HG02938 (cell line): ENCODE results near the gene SETD5.

Experiments
- ATAC-seq: cut with Tn5 transposase; IDR thresholded peaks from one replicate; pipeline ENCODE4 v1.9.1; 2021; ENCODE audit warnings: mild to moderate bottlenecking, moderate library complexity; ENCODE audit not compliant: unreplicated experiment

Gene SETD5, protein sequence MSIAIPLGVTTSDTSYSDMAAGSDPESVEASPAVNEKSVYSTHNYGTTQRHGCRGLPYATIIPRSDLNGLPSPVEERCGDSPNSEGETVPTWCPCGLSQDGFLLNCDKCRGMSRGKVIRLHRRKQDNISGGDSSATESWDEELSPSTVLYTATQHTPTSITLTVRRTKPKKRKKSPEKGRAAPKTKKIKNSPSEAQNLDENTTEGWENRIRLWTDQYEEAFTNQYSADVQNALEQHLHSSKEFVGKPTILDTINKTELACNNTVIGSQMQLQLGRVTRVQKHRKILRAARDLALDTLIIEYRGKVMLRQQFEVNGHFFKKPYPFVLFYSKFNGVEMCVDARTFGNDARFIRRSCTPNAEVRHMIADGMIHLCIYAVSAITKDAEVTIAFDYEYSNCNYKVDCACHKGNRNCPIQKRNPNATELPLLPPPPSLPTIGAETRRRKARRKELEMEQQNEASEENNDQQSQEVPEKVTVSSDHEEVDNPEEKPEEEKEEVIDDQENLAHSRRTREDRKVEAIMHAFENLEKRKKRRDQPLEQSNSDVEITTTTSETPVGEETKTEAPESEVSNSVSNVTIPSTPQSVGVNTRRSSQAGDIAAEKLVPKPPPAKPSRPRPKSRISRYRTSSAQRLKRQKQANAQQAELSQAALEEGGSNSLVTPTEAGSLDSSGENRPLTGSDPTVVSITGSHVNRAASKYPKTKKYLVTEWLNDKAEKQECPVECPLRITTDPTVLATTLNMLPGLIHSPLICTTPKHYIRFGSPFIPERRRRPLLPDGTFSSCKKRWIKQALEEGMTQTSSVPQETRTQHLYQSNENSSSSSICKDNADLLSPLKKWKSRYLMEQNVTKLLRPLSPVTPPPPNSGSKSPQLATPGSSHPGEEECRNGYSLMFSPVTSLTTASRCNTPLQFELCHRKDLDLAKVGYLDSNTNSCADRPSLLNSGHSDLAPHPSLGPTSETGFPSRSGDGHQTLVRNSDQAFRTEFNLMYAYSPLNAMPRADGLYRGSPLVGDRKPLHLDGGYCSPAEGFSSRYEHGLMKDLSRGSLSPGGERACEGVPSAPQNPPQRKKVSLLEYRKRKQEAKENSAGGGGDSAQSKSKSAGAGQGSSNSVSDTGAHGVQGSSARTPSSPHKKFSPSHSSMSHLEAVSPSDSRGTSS (N-terminal part only)

DNA sequence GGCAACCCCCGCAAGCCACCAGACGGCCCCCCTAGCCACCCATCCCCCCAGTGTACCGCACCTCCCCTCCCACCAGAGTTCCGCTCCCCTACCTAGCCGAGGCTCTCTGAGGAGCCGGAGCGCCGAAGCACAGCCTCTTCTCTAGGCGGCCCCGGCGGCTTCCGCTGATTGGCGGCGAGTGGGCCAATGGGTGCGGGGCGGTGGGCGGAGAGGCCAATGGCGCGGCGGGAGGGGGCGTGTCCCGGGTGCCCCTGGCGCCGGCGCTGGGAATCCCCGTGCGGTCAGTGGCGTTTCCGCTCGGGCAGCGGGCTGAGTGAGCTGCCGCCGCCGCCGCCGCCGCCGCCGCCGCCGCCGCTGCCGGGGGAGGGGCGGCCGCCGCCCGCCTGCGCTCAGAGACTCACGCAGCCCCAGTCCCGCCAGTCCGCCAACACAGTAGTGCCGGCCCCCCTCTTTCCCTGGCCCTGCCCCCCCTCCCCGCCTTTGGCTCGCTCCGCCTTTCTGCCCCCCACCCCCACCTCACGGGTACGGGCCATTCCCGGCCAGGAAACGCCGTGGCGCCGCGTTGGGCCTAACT lies at the start of gene SETD5:
SETD5 (plus strand) TSS at position 284 of the 574 bp plus-strand sequence. CDS start 31,324 bp downstream, outside the sequence.
- ATAC-seq: peak; percentile 42

DNA sequence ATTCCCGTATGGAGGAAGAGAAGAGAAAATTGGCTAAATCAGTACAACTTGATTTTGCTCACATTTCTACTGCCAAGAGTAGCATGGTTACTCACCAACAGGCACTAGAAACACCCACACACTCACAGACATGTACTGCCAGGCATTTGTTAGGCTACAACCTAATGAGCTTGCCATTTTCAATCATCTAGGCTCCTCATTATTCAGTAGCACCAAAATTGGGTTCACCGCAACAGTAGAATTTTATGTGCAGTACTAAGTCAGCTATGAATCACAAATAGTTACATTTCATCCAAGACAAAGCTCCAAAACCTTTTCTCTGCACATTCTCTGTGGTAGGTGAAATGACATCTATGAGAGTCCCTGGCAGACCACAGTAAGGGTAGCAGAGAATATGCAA lies 49.5 kb upstream of the SETD5 start:
- ATAC-seq: no peak

- ATAC-seq: no peak
Observed at GRCh38 chr3:9349321-9350117, 47.9 kb upstream of the SETD5 start.

DNA sequence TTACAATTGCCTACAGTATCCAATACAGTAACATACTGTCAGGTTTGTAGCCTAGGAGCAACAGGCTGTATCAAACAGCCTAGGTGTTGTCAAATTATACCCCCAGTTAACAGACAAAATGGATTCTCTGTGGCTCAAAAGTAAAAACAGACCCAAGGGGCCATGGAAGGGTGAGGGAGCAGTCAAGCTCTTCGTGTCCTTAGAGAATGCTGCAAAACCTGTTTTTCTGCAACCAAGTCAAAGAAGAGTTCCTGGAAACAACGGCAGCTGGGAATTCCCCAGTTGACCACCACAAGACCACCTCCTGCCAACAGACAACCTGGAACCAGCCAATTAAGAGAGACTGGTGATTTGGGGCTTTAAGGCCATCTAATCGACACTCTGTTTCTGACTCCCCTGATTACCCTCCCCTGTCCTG lies 45.7 kb upstream of the SETD5 start:
- no peak for ATAC-seq

DNA sequence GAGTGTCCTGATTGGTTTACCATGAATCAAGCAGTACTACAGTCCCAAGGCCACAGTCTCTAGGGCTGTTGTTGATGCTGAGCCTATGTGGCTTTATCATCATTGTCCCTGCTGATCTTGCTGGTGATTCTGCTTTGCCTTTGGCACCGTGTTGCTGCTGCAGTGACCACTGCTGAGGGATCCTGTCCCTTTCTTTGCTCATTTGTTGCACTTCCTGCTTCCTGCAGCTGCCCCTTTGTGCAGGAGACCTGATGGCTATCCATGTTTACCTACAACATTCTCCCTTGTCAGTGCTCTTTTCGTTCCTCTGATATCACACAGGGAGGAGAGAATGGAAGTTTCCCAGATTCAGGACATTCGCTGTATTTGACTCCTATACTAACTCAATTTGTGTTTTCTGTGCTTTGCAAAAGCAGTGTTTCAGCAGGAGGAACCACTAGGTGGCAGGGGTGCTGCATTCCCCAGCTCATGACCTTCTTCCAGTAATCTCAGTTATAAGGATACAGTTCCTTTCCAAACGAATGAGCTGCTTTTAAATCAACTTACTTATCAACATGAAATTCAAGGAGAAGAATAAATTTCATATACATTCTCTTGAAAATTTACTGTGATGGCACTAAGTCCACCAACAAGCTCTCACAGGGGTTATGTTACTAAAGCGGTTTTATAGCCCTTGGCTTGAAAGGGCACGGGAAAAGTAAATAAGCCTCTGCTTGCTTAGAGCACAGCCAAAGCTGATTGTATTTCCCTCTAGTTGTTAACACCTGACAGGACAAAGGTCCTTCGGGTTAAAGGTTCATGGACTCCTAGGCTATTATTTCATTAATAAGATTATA lies 44.3 kb upstream of the SETD5 start:
- no peak for ATAC-seq

- no peak for ATAC-seq
Observed at GRCh38 chr3:9361691-9362388, 35.6 kb upstream of the SETD5 start.

GRCh38 chr3:9362731-9363530 lies 34.5 kb upstream of the SETD5 start, which contains the start of gene THUMPD3:
Gene THUMPD3 (plus strand): TSS chr3:9363054. CDS start chr3:9365069, 2,015 bp downstream.
- peak; percentile 89 for ATAC-seq

DNA sequence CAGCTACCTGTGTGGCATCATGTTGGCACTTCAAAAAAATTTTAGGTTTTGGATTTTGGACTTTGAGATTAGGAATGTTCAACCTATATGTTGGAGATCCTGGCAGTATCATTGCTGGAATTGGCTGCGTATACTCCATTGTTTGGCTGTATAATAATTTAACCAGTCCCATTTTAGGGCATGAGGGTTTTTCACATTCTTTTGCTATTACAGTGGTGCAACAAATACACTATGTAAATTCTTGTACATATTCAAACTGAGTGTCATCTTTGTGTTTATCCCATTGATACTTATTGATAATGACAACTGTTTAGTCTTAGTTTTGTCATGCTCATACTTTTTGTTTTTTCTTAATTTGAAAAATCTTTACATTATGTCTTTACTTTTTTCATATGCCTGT lies 27.9 kb upstream of the SETD5 start:
- no peak for ATAC-seq

GRCh38 chr3:9373465-9373864 lies 23.9 kb upstream of the SETD5 start:
- ATAC-seq: no peak

GRCh38 chr3:9377981-9378380 lies 19.4 kb upstream of the SETD5 start:
- ATAC-seq: no peak

DNA sequence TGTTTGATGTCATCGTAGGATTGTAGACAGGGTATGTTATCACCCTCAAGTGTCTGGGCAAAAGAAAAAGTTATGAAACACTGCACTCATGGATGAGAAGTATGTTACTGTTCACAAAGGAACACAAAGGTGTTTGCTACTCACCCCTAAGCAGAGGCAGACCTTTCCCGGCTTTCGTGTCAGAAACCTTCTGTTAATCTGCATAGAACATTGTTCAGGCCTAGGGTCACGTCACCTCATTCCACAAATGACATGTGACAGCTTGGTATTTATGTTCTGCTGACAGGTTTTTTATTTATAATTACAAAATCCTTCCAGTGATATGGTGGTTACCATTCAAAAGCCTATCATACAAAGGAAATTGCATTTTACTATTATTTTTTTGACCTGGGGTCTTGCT lies 18.1 kb upstream of the SETD5 start:
- no peak for ATAC-seq

GRCh38 chr3:9380014-9380413 lies 17.4 kb upstream of the SETD5 start:
- no peak for ATAC-seq

- no peak for ATAC-seq
Observed at GRCh38 chr3:9384141-9384828, 13.1 kb upstream of the SETD5 start.

GRCh38 chr3:9385187-9386077 lies 12.0 kb upstream of the SETD5 start:
- no peak for ATAC-seq

DNA sequence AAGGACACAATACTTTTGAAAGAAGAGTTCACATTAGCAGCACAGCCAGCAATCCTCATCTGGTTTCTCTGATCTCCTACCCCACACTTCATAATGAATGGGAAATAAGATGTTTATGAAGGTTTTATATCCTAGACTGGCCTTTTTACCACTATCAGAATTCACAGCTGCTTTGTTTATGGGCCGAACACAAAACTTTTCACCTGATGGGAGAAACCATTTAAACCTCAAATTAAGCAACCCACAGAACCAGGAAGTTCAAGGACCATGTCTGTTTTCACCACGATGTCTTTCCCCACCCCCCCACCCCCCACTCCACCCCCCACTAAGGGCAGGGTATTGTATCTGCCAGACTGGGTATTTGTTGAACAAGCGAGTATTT lies 11.3 kb upstream of the SETD5 start:
- no peak for ATAC-seq
